Measurements from ENCODE around the gene CD209. TPM values are rescaled to one million over a fixed set of nuclear protein-coding genes. Genes with fewer than 3 reads are reported as not detected.

The CD209 gene
- total RNA-seq (2021; ENCODE audit: unreplicated experiment) (not detected), Bru-seq, nascent RNA (not detected), BruChase-seq, experiment 1, labeled RNA remaining after a 6-hour chase (not detected), BruChase-seq, experiment 2, labeled RNA remaining after a 2-hour chase (not detected)
- polyA plus RNA-seq (2012) = not detected in 2 replicates
- long read RNA-seq = 0 reads

- Histone ChIP-seq H2AFZ (ENCODE audit: low read depth, low read length, poor library complexity, severe bottlenecking) (no peak within 1 kb of the TSS), H3K4me3 (replicated peaks in 1 of 2; ENCODE audit: low read depth in 1 of 2, low read length in 2 of 2) (no peak within 1 kb of the TSS), H3K36me3 (ENCODE audit: control insufficient read depth in 1 of 2, insufficient read depth in 2 of 2, low read length in 2 of 2) (no peaks in the 10 kb centered on the region), H3K9ac (ENCODE audit: low read length) (no peak within 1 kb of the TSS), H3K27me3 (ENCODE audit: insufficient read depth, low read length) (peaks cover 13% of the 10 kb centered on the region), H3K27ac (ENCODE audit: low read depth, low read length) (no peak within 1 kb of the TSS), H3K9me2 (ENCODE audit: insufficient read depth) (no peaks in the 10 kb centered on the region), H4K20me1 (ENCODE audit: insufficient read depth) (no peaks in the 10 kb centered on the region), H3K4me1 (ENCODE audit: control insufficient read depth in 1 of 2, insufficient read depth in 2 of 2, low read length in 2 of 2) (no peaks in the 10 kb centered on the region), H3K4me2 (ENCODE audit: low read length) (no peak within 1 kb of the TSS), H3K9me3 (ENCODE audit: control insufficient read depth in 1 of 2, insufficient read depth in 1 of 2, low read depth in 1 of 2, low read length in 2 of 2) (no peaks in the 10 kb centered on the region), H3K79me2 (ENCODE audit: insufficient read depth, low read length) (no peaks in the 10 kb centered on the region)
- intact Hi-C loops (cut with micrococcal nuclease) = no loop called here
- ATAC-seq (no peak), DNase-seq (ENCODE audit: low read depth, low spot score) (no peak)
- ChIA-PET CTCF (interaction anchor here (0.9 kb wide), 1 partner anchor 53 kb away, joined by 3 read pairs; no protein-coding TSS in a partner anchor), POLR2A (no interaction called here), RAD21 (ENCODE audit: low non-redundant PET in 1 of 2, low total read pairs in 2 of 2, uncharacterized antibody in 2 of 2, unreplicated experiment in 2 of 2) (no interaction called here)
- TF ChIP-seq TCF7L2 (IDR thresholded peaks at IDR 0.05; ENCODE audit: borderline replicate concordance, extremely low read depth, insufficient read depth, insufficient read length) (no peak), CBX3 (IDR thresholded peaks at IDR 0.05; ENCODE audit: low read depth) (no peak), YY1 (IDR thresholded peaks at IDR 0.05; ENCODE audit: extremely low read depth, insufficient replicate concordance, low read depth, low read length) (no peak), EZH2phosphoT487 (IDR thresholded peaks at IDR 0.05; ENCODE audit: borderline replicate concordance) (no peak), ZBTB33 (IDR thresholded peaks at IDR 0.05; ENCODE audit: extremely low read depth, insufficient replicate concordance, low read length) (no peak), ATF3 (IDR thresholded peaks at IDR 0.05) (no peak), JUND (IDR thresholded peaks at IDR 0.05) (no peak), SIN3A (IDR thresholded peaks at IDR 0.05; ENCODE audit: low read depth) (no peak), EZH2 (IDR thresholded peaks at IDR 0.05) (no peak), CTCF (IDR thresholded peaks at IDR 0.05 in 2 of 3, conservative IDR thresholded peaks at IDR 0.05 in 1 of 3; ENCODE audit: borderline replicate concordance in 1 of 3, insufficient read depth in 1 of 3, low read depth in 2 of 3, low read length in 2 of 3) (no peak), ZFX (IDR thresholded peaks at IDR 0.05) (no peak), POLR2A (IDR thresholded peaks at IDR 0.05; ENCODE audit: borderline replicate concordance, extremely low read depth, insufficient read depth, insufficient read length) (no peak), FOSL1 (IDR thresholded peaks at IDR 0.05; ENCODE audit: low read depth) (no peak), CEBPB (IDR thresholded peaks at IDR 0.05; ENCODE audit: low read depth) (no peak), RAD21 (IDR thresholded peaks at IDR 0.05; ENCODE audit: low read depth) (no peak)
- BruUV-seq (replicated peaks) = no TSS peak
Measured at GRCh38 chr19:7746903-7747884, at the start of gene CD209. TSS of gene CD209 (minus strand) at chr19:7747534. CDS start at chr19:7747511, 23 bp downstream.

Measured in HCT116 (cell line).